GM12801 (cell line): ENCODE results near the gene JADE2.

Experiments used
- TF ChIP-seq, protein P1 (sequence below): IDR thresholded peaks from one replicate; pipeline ENCODE4 v1.5.1; 2011; ENCODE audit warnings: control low read depth; ENCODE audit not compliant: insufficient read length; ENCODE audit errors: extremely low read depth

Gene JADE2

DNA sequence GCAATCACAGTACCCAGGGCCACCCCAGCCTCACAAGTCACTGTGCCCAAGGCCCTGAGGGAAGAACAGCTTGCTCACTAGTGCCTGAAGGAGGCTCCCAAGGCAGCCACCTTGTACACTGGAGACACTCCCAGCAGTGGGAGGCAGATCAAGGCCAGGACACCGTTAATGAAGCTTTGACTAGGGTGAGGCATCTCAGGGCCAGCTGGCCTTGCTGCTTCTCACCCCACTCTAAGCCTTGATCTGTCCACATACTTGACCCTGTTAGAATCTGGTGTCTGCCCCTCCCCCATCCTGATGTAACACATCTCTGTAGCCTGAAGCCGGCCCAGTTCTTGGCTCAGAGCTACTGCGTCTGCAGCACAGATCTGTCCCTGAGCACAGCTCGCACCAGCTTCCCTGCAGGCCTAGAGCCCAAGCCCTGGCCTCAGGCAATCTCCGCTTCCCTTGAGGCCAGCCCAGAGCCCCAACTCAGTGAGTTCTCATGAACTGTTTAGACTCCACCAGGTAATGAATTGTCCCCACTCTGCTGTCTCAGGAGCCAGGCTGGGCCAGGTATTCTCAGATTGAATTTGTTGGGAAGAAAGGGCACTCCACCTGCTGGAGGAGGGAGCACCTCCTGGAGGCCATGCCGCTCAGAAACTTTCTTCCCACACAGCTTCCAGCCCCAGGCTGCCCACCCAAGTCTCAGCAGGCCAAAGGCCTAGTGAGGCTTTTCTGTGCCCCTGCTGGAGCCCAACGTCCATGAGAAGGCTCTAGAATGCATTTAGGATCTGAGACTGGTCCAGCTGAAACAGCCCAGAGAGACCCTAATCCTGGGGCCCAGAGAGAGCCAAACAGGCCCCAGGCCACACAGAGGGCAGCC lies 13.4 kb upstream of the JADE2 start:
- TF ChIP-seq, protein P1, sequence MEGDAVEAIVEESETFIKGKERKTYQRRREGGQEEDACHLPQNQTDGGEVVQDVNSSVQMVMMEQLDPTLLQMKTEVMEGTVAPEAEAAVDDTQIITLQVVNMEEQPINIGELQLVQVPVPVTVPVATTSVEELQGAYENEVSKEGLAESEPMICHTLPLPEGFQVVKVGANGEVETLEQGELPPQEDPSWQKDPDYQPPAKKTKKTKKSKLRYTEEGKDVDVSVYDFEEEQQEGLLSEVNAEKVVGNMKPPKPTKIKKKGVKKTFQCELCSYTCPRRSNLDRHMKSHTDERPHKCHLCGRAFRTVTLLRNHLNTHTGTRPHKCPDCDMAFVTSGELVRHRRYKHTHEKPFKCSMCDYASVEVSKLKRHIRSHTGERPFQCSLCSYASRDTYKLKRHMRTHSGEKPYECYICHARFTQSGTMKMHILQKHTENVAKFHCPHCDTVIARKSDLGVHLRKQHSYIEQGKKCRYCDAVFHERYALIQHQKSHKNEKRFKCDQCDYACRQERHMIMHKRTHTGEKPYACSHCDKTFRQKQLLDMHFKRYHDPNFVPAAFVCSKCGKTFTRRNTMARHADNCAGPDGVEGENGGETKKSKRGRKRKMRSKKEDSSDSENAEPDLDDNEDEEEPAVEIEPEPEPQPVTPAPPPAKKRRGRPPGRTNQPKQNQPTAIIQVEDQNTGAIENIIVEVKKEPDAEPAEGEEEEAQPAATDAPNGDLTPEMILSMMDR, result no peak

DNA sequence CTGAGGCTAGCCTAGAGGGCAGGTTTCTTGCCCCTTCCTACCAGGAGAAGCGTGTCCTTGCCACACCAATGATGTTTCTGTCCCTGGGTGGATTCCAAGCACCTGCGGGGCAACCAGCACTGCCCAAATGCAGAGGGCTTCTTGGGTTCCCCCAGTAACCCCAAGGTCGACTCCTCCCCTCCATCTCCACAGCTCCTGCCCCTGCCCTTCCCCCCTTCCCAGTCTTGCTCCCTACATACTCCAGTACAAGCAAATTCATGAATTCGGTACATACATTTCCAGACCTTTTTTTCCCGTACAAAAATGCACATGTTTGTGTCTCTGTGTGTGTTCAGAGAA lies 12.8 kb upstream of the JADE2 start:
- TF ChIP-seq, protein P1, result no peak

DNA sequence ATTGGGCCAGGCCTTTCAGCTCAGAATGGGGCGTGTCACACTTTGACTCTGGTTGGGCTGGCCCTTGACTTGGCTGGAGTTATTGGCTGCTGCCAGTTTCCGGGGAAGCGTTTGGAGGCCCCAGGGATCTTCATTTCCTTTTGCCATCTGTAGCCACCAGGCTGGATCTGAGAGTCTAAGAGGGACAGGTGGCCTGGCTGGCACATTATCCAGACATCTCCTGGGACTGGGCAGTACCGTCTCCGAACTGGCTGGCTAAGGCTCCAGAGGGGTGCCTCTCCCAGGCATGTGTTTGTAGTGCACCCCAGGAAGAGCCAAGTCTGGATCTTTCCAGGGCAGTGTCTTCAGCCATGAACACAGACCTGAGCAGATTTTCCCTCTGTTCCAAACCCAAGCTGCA lies 9.7 kb upstream of the JADE2 start:
- TF ChIP-seq, protein P1, result no peak

DNA sequence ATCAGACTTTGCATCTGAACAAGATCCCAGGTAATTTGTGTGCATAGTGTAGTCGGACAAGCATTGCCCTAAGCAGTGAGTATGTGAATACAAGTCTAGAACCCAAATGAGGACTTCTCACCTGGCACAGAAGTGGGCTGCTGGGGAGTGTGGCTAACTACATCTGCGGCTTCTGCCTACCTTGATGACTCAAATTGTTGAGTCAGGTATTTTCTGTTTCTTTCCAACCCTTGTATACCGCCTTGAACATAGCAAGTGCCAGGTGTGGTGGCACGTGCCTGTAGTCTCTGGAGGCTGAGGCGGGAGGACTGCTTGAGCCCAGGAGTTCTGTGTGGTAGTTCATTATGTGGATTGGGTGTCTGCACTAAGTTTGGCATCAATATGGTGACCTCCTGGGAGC lies 7.9 kb upstream of the JADE2 start:
- TF ChIP-seq, protein P1, result no peak

DNA sequence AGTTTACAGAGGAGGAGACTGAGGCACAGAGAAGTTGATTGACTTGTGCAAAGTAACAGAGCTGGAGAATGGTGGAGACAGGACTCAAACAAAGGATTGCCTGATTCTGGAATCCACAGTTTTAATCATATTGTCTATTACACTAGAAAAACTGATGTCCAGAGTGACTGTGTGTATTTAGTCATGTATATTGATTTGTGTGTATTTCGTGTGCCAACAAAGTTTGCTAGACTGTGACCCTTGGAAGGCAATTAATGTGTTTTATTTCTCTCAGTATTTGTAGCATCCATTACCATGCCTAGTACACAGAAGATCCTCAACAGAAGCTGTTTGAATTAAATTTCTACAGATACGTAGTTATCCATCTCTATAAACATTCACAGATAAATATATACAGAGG lies 5.5 kb upstream of the JADE2 start:
- TF ChIP-seq, protein P1, result no peak

DNA sequence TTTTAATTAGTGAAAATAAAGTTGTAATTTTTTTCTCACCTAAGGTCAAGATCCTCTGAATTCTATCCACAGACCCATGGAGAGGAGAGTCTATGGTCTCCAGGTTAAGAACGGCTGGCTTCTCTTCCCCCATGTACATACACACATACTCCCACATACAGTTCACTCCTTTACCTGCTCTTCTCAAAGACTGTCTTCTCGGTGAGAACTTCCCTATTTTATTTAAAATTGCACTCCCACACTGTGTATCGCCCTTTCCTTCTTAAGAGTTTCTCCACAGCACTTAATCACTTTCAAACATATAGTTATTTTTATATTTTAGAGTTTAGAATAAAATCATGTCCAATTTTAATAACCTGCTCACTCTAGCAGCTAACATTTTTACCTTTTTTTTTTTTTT lies 3.6 kb upstream of the JADE2 start:
- TF ChIP-seq, protein P1, result no peak

DNA sequence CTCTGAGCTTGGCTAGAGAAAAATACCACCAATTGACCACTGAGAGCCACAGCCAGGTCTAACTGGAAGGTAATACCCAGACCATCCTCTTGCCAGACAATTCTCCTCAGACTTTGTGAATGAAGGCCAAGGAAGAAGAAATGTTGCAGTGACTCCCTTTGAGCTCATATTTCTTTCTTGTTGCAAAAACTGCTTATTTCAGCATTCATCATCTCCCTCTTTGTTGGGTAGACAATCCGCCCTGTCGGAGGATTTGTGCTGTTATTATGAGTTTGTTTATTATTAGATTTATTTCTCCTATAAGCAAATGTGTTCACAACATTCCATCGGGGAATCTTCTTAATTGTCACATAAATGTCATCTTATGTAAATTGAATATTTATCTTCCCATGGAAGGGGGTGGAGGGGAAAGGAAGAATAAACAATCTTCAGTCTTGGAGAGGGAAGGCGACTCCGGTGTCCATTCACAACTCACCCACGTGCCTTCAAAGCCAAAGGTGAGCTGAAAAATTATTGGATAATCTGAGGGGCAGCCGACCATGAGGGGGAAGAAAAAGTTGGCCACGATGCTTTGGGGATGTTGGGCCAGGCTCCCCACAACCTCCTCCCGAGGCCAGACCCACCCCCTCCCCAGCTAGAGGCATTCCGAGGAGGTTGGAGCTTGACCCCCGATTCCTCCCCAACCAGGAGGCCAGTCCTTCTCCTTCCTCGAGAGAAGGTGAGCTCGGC lies 1.8 kb upstream of the JADE2 start:
- TF ChIP-seq, protein P1, result no peak
